ENCODE data around the gene CALCOCO2.

CALCOCO2 gene, protein sequence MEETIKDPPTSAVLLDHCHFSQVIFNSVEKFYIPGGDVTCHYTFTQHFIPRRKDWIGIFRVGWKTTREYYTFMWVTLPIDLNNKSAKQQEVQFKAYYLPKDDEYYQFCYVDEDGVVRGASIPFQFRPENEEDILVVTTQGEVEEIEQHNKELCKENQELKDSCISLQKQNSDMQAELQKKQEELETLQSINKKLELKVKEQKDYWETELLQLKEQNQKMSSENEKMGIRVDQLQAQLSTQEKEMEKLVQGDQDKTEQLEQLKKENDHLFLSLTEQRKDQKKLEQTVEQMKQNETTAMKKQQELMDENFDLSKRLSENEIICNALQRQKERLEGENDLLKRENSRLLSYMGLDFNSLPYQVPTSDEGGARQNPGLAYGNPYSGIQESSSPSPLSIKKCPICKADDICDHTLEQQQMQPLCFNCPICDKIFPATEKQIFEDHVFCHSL

DNA sequence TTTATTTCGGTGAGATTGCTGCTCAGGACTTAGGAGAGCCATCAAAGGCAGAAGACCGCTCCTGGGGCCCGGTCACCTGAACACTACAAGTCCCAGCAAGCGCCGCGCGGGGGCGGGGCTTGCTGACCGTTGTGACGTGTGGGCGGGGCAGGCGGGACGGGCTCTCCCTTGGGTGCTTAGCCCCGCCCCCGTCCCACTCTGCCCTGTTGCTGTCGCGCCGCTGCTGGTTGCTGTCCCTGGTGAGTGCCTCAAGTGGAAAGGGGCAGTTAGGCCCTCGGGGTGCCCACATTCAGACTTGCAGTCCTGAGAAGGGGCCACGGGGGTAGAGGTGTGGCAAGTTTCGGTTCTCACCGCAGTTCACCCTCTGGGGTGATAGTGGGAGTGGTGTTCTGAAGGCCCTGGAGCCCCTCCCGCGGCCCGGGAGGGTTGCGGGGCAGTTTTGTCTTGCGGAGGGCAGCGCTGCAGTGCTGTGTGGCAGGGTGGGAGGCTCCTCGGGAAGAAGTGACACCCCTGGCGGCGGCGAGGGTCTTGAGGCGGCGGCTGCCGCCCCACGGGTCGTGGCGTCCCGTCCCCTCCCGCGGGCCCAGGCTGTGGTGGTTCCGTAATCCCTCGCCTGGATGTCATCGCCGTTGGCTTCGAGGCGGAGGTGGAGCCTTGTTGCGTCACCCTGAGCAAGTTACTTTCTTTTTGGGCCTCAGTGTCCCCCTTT is at the start of gene CALCOCO2:
CALCOCO2 (plus strand) TSS at position 196 of the 709 bp plus-strand sequence. CDS start 10,673 bp downstream, outside the sequence.
- peak within 1 kb of the TSS; percentile 80 for H3K27ac ChIP-seq
- CTCF ChIA-PET, result interaction anchor here (0.6 to 1.4 kb wide), 2 partner anchors 48 to 106 kb away, joined by 3 to 11 read pairs; no protein-coding TSS in a partner anchor
- TF ChIP-seq, protein P1, sequence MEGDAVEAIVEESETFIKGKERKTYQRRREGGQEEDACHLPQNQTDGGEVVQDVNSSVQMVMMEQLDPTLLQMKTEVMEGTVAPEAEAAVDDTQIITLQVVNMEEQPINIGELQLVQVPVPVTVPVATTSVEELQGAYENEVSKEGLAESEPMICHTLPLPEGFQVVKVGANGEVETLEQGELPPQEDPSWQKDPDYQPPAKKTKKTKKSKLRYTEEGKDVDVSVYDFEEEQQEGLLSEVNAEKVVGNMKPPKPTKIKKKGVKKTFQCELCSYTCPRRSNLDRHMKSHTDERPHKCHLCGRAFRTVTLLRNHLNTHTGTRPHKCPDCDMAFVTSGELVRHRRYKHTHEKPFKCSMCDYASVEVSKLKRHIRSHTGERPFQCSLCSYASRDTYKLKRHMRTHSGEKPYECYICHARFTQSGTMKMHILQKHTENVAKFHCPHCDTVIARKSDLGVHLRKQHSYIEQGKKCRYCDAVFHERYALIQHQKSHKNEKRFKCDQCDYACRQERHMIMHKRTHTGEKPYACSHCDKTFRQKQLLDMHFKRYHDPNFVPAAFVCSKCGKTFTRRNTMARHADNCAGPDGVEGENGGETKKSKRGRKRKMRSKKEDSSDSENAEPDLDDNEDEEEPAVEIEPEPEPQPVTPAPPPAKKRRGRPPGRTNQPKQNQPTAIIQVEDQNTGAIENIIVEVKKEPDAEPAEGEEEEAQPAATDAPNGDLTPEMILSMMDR (conservative IDR thresholded peaks at IDR 0.05; ENCODE audit: low read depth), result no peak
- POLR2A ChIA-PET (ENCODE audit: low non-redundant PET), result no interaction called here
- peak; percentile 93 for DNase-seq (ENCODE audit: low spot score)

DNA sequence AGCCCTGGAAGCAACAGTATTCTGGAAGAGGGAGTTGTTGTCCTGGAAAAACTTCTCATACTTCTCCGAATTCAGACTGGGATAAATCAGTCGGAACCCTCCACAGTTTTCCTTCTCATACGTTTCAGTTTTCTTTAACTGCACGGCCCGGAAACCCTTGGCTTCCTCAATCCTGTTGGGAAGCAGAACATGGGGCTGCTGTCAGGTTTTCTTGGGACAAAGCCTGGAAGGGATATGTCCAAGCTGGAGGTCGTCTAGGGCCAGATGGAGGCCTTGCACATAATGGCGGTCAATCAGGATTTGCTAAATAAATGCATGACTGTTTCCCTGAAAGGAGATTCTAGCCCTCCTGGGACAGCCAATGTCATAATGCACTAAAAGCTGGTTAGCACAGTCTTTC is 43.0 kb upstream of the CALCOCO2 start:
- TF ChIP-seq, protein P1 (conservative IDR thresholded peaks at IDR 0.05; ENCODE audit: low read depth), result no peak
- CTCF ChIA-PET, result no interaction called here
- DNase-seq (ENCODE audit: low spot score), result no peak
- no peak overlapping the region for H3K27ac ChIP-seq
- POLR2A ChIA-PET (ENCODE audit: low non-redundant PET), result interaction anchor here (0.6 kb wide), 1 partner anchor 212 kb away, joined by 5 read pairs; no protein-coding TSS in a partner anchor

DNA sequence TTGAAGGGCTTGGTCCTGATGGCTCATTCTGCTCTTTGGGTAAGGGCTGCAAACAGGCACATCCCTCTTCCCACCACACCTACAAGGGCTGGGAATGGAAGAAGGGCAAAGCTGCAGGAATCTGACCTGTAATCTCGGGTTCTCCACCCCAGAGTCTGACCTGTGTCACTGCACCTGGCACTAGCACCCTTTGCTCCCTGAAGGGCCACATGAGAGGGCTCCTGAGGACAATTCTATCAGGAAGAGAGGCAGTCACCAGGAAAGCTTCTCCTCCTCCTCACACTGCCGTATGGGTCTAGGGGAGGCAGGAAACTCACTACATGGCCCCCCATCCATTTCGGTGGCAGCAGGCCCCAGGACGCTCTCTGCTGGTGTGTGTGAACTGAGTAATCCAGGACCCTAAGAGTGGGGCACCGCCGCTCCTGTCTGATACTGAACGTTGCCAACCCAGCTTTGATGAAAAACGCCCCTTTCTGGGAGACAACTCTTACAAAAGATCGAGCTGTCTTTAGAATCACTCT is 40.2 kb upstream of the CALCOCO2 start:
- TF ChIP-seq, protein P1 (conservative IDR thresholded peaks at IDR 0.05; ENCODE audit: low read depth), result no peak
- no peak for DNase-seq (ENCODE audit: low spot score)
- CTCF ChIA-PET, result interaction anchor here (0.6 to 2.9 kb wide), 10 partner anchors 24 to 775 kb away, joined by 3 to 36 read pairs (median 3); no protein-coding TSS in a partner anchor
- no peak overlapping the region for H3K27ac ChIP-seq
- POLR2A ChIA-PET (ENCODE audit: low non-redundant PET), result no interaction called here

DNA sequence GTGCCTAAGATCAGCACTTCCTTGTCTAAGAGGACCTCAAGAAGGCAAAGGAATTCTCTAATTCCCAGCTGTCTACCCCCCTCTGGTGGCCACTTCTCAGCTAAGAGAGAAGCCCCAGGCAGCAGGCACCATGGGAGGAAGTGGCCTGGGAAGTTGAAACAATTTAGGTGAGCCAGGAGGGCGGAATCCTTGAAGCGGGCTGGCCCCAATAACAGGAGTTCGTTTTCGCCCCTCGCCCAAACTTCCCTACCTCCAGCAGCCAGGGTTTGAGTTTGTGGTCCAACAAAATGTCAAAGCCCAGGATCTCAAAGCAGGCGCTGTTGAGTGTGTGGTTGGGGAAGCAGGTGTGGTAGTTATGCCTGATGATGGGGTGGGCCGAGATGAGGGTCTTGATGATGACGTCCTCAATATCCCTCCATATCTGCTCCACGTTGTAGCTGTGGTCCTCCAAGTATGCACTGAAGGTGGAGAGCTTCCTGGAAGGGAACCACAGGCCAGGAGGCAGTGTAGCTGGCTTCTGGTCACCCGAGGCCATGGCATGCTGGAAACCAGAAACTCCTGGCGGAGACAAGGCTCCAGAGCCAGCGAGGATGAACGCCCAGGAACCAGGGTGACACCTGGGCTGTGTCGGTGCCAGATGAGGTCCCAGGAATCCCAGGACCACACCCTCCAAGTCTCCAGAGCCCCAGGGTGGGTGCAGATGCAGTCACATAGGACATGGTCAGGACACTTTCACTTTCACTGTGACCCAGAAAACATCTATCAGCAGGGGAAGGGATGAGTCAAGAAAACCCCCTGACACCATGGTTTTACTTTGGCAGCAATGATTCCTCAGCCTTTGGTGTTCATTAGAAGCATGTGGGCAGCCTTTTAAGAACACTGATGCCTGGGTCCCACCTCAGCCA is 39.5 kb upstream of the CALCOCO2 start:
- TF ChIP-seq, protein P1 (conservative IDR thresholded peaks at IDR 0.05; ENCODE audit: low read depth), result peak; percentile 68
- peak overlapping the region; percentile 11; the same call in 1 of the 2 replicates for H3K27ac ChIP-seq
- ChIA-PET POLR2A (ENCODE audit: low non-redundant PET) (no interaction called here), CTCF (interaction anchor here (0.6 to 2.9 kb wide), 13 partner anchors 25 to 774 kb away, joined by 3 to 36 read pairs (median 3); no protein-coding TSS in a partner anchor)
- DNase-seq (ENCODE audit: low spot score), result peak; percentile 68

DNA sequence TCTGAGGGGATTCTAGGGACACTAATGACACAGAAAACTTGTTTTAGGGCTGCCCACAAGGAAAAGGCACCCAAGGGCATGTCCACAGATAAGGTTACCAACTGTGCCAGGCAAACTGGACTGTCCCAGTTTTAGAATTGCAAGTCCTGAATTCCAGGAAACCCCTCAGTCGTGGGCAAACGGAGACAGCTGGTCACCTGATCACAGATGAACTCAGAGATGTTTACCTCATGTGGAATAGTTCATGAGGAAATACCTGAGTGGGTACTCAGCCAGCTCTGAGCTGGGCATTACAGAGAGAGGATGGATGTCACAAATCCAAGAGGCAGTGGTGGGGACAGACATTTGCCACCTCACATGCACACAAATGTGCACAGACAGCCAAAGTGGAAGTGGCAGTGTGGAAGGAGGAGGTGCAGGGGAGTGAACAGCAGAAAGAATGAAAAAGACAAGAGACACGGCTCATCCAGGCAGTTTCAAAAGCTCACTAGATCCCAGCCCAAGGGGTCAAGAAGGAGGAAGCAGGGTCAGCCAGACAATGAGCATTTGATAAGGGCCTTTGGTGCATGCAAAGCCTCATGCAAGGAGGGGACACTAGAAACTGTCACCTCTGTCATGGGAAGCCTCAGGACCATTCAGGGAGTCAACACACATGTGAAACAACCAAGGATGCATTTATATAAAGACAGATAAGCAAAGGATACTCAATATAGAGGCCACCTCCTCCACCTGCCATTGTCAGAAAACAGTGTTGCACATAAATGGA is 38.6 kb upstream of the CALCOCO2 start:
- no peak for DNase-seq (ENCODE audit: low spot score)
- ChIA-PET POLR2A (ENCODE audit: low non-redundant PET) (no interaction called here), CTCF (interaction anchor here (1.1 to 2.9 kb wide), 3 partner anchors 67 to 121 kb away, joined by 4 to 36 read pairs (median 10); no protein-coding TSS in a partner anchor)
- TF ChIP-seq, protein P1 (conservative IDR thresholded peaks at IDR 0.05; ENCODE audit: low read depth), result no peak
- no peak overlapping the region; the same call in 1 of the 2 replicates for H3K27ac ChIP-seq
